Small intestine (tissue), 7 donors: Measurements from ENCODE around the gene PSMC1. TPM values are rescaled to one million over a fixed set of nuclear protein-coding genes. Genes with fewer than 3 reads are reported as not detected.
A peak's percentile ranks its signal among the peaks of the same experiment; 100 is the strongest.

Experiments
- DNase-seq, 2 donors: peaks; one replicate each; pipeline versions ENCODE4 v3.0.0 to v3.0.0-alpha.2; 2013
- FAIRE-seq: peaks from 2 replicates; lab custom pipeline; 2012; peaks lifted over from hg19 to GRCh38; lab: Jason Lieb, UNC
- H3K27ac ChIP-seq, 3 donors: one replicate each; pipeline ENCODE4 v1.5.1; 2013; ENCODE audit warnings: low read length in 2 of 3, mild to moderate bottlenecking in 2 of 3, control low read depth in 1 of 3, inconsistent platforms in 1 of 3, low read depth in 1 of 3, moderate library complexity in 1 of 3
- H3K27me3 ChIP-seq, 3 donors: one replicate each; pipeline ENCODE4 v1.6.1; 2013; ENCODE audit warnings: low read length in 3 of 3, inconsistent platforms in 1 of 3; ENCODE audit not compliant: control insufficient read depth in 3 of 3, insufficient read depth in 3 of 3
- H3K36me3 ChIP-seq, 3 donors: one replicate each; pipeline ENCODE4 v1.6.1; 2013; ENCODE audit warnings: low read length in 3 of 3, inconsistent platforms in 1 of 3, low read depth in 1 of 3, mild to moderate bottlenecking in 1 of 3, moderate library complexity in 1 of 3; ENCODE audit not compliant: control insufficient read depth in 3 of 3, insufficient read depth in 2 of 3
- H3K4me1 ChIP-seq, 3 donors: one replicate each; pipeline ENCODE4 v1.6.1; 2013; ENCODE audit warnings: low read length in 2 of 3, inconsistent platforms in 1 of 3, low read depth in 1 of 3, mild to moderate bottlenecking in 1 of 3, moderate library complexity in 1 of 3; ENCODE audit not compliant: control insufficient read depth in 3 of 3, insufficient read depth in 2 of 3
- H3K4me3 ChIP-seq, 3 donors: one replicate each; pipeline ENCODE4 v1.5.1; 2013; ENCODE audit warnings: low read length in 3 of 3, control low read depth in 1 of 3, inconsistent platforms in 1 of 3, low read depth in 1 of 3, mild to moderate bottlenecking in 1 of 3, moderate library complexity in 1 of 3
- H3K9me3 ChIP-seq, 2 donors: one replicate each; pipeline ENCODE4 v1.6.1; 2013; ENCODE audit warnings: low read depth in 1 of 2, low read length in 1 of 2; ENCODE audit not compliant: control insufficient read depth in 2 of 2, insufficient read depth in 1 of 2
- WGBS, 3 donors: extraction: QIAGEN DNeasy Blood & Tissue Kit; methylation state at CpG; one replicate each; pipeline ENCODE4 v1.1.7; 2013; 5-methylcytosine and 5-hydroxymethylcytosine counted together
- polyA plus RNA-seq, 4 donors: library from polyadenylated mRNA; stranded (reverse) in 3 of 4; unstranded in 1 of 4; fragments of 200-250 nt in 3 of 4; fragments of 120-200 nt in 1 of 4; gene quantifications; one replicate each; pipeline versions ENCODE4 v1.2.1 to v1.2.3, GENCODE V29; 2013
- donor health status: healthy with polysubstance abuse.
- donor health status: control.
- donor health status: control.
- donor health status: Bipolar disorder and iron deficiency.
- donor health status: healthy.

Gene PSMC1
- polyA plus RNA-seq, 4 donors: 85.0 to 172 (median 127) TPM

DNA sequence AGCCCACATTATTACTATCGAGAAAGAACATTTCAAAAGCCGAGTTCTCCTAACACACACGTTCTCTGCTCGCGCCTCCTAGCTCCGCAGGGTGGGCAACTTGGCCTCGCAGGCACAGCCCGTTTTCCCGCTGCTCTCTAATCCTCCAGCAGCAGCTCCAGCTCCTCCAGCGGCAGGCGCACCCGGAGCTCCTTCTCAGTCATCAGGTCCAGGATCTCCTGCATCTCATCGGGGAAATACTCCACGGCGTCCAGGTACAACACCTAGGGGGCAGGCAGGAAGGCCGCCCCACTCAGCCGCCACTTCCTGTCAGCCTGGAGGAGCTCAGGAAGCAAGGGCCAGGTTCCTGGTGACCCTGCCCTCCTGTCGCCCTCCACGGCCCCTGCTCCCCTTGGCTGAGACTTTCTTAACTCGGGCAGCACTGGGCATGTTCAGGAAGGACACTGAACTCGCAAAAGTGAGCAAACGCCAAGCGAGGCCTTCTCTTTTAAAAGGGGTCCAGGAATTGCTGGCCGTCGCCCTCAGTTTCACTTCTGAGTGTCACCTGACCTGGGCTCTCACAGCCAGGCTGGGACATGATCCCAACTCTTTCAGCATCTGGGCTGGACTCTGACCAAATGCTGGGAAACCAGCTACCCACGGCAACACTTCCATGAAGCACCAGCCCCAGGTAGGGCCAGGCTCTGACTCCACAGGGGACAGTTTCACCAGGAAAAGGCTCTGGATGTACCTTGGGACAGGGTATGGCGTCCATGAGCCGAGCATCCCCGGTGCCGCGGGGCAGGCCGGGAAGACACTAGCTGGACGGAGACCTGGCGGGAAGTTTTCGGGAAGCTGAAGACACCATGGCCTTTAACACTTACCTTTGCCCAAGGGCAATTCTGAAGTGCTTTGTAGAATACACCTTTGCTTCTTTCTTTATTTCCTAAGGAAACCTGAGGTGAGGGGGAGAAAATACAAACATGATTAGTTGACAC lies 22.1 kb downstream of the PSMC1 start:
- no peaks in the 10 kb centered on the region for H3K9me3 ChIP-seq
- no peak overlapping the region for H3K27ac ChIP-seq
- H3K27me3 ChIP-seq: no peaks in the 10 kb centered on the region
- no peak overlapping the region for H3K4me3 ChIP-seq
- 91 to 92% (median 92%) methylated on average over 35 of the region's 35 CpGs for WGBS, 3 donors
- DNase-seq: no peak
- H3K36me3 ChIP-seq: peaks cover 2 to 76% (median 20%) of the 10 kb centered on the region in 3 donors
- no peak for FAIRE-seq
- no peaks in the 10 kb centered on the region for H3K4me1 ChIP-seq

DNA sequence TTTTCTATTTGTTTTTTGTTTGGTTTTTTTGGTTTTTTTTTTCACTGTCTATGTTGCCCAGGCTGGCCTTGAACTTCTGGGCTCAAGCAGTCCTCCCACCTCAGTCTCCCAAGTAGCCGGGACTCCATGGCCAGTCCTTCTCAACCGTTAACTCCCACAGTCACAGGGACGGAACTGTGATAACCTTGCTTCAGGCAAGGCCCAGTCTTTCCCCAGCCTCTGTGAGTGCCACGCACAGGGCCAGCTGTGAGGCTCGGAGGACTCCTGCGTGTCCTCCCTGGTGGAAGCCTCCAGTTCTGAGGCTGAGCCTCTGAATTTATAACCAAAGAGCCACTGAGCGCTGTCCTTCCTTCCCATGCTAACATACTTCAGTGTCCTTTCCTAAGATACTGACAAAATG lies 23.7 kb downstream of the PSMC1 start:
- Histone ChIP-seq H3K36me3 (peaks cover 2 to 77% (median 15%) of the 10 kb centered on the region in 3 donors), H3K27ac (no peak overlapping the region), H3K27me3 (no peaks in the 10 kb centered on the region), H3K4me3 (no peak overlapping the region), H3K4me1 (no peaks in the 10 kb centered on the region), H3K9me3 (no peaks in the 10 kb centered on the region)
- DNase-seq (no peak), FAIRE-seq (no peak)
- WGBS, 3 donors: 95 to 97% (median 96%) methylated on average over 7 of the region's 7 CpGs

DNA sequence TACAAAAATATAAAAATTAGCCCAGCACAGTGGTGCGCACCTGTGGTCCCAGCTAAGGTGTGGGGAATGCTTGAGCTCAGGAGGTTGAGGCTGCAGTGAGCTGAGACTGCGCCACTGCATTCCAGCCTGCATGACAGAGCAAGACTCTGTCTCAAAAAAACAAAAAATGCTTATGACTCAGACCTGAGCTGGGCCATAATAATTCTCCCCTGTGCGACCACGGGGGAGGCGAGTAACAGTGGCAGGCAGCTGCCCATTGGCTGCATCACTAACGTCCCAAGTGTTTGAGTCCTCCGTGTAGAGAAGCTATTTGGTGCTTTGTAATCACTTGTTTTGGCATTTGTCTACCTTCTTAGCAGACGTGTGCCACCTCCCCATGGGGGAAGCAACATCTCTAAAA lies 24.9 kb downstream of the PSMC1 start:
- Histone ChIP-seq H3K4me3 (no peak overlapping the region), H3K9me3 (no peaks in the 10 kb centered on the region), H3K4me1 (no peaks in the 10 kb centered on the region), H3K36me3 (peaks cover 2 to 79% (median 14%) of the 10 kb centered on the region in 3 donors), H3K27me3 (no peaks in the 10 kb centered on the region), H3K27ac (no peak overlapping the region)
- DNase-seq (no peak), FAIRE-seq (no peak)
- WGBS, 3 donors: 87 to 92% (median 87%) methylated on average over 8 of the region's 8 CpGs

DNA sequence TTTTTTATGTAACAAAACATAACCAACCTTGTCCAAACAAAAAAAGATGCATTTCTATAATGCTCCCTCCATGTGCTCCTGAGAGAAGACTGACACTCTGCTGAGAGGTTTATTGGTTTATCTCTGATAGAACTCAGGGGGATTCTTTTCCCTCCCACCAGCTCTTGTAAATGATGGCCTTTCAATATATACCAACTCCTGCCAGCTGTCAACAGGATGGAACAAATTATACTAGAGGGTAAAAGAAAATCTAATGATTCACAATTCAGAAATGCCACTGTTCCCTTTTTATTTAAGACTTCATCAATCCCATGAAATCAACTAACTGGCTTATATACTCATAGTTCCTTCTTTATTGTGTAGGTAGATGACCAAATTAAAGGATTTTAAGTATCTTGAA lies 25.4 kb downstream of the PSMC1 start:
- H3K36me3 ChIP-seq: peaks cover 2 to 79% (median 14%) of the 10 kb centered on the region in 3 donors
- no peaks in the 10 kb centered on the region for H3K9me3 ChIP-seq
- no peak overlapping the region for H3K27ac ChIP-seq
- H3K4me1 ChIP-seq: no peaks in the 10 kb centered on the region
- DNase-seq (no peak), FAIRE-seq (no peak)
- H3K4me3 ChIP-seq: no peak overlapping the region
- no peaks in the 10 kb centered on the region for H3K27me3 ChIP-seq

DNA sequence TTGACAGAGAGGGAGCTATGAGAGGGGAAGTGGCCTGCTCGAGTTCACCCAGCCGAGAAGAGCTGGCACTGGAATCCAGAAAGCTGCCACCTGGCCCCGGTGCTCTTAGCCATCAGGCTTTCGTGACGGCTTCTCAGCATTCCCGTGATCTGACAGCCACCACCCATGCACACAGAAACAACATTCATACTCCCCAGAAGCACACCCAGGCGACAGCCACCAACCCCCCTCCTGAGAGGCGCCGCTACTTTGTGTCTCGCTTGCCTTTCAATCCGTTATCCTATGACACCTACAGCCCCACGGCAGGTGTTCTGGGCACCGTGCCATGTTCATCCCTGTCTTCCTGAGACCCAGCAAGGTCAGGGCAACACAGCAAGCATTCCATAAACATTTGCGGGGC lies 31.4 kb downstream of the PSMC1 start:
- 69 to 77% (median 74%) methylated on average over 14 of the region's 14 CpGs for WGBS, 3 donors
- FAIRE-seq (no peak), DNase-seq (no peak)
- Histone ChIP-seq H3K9me3 (no peaks in the 10 kb centered on the region), H3K27me3 (no peaks in the 10 kb centered on the region), H3K27ac (no peak overlapping the region), H3K4me3 (no peak overlapping the region), H3K36me3 (peaks cover 20 to 74% (median 24%) of the 10 kb centered on the region in 3 donors), H3K4me1 (peaks cover 0 to 12% (median 0%) of the 10 kb centered on the region in 3 donors)

DNA sequence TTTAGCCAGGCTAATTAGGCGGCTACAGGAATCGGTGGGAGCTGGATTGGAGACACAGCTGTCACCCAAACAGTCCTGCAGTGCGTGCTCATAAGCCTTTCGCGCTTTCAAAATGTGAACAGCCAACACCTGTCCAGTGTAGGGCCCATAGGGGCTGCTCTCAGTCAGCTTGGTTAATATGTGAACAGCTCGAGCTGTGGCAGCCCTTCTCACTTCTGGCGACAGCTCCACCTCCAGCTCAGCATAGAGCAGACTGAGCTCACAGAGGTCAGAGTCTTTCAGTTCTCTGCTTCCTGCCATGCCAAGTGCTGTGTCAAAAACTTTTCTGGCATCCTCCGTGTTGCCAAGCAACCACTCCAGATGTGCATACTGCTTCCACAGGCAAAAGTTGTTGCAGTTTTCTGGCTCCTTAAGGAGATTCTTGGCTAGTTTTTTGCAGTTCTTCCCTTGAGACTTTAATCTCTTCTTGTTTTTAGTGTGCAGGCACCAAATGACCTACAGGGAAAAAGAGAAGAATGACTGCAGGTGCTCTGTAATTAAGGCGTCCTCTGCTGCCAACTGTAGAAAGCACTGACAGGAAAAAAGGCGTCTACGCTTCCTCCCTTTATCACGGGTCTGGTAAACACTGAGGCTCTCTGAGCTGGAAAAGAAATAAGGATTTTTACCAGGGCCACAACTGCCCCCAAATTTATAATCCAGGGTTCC lies 32.5 kb downstream of the PSMC1 start:
- DNase-seq (peak; percentile 34 to 80), FAIRE-seq (no peak)
- H3K9me3 ChIP-seq: no peaks in the 10 kb centered on the region
- H3K27ac ChIP-seq: peak overlapping the region in 1 of 3 donors; percentile 42
- WGBS, 3 donors: 32 to 59% (median 33%) methylated on average over 12 of the region's 12 CpGs
- no peaks in the 10 kb centered on the region for H3K27me3 ChIP-seq
- no peak overlapping the region for H3K4me3 ChIP-seq
- peaks cover 0 to 12% (median 0%) of the 10 kb centered on the region in 3 donors for H3K4me1 ChIP-seq
- peaks cover 20 to 67% (median 26%) of the 10 kb centered on the region in 3 donors for H3K36me3 ChIP-seq

DNA sequence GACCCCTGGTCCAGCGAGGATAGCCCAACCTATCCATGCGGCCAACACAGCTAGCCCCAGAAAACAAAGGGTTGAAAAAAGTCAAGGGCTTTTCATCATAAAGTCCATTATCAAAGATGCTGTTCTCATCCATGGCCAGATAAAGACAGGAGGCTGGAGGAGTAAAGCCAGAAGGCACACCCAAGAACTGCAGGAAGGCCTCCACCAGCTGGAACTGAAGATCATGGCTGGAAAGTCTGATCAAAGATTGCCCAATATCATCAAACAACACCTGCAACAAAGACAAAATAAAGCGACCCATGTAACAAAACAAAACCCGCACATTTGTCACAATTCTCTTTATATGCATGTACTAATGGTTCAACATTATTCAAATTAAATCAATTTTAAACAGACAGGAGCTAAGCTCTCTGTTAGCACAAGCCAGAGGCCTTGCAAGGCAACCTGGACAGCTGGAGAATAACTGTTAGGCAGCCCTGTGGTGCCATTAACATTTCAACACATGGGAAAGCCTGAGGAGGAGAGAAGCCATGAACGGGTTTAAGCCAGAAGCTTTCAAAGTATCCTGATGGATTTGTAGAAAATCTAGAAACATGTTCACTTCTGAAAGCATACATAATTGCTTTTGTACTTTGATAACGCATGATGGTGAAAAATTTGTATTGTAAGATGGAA lies 34.1 kb downstream of the PSMC1 start:
- H3K27ac ChIP-seq: no peak overlapping the region
- WGBS, 3 donors: 91 to 96% (median 95%) methylated on average over 6 of the region's 6 CpGs
- peaks cover 21 to 59% (median 22%) of the 10 kb centered on the region in 3 donors for H3K36me3 ChIP-seq
- H3K27me3 ChIP-seq: no peaks in the 10 kb centered on the region
- H3K9me3 ChIP-seq: no peaks in the 10 kb centered on the region
- H3K4me3 ChIP-seq: no peak overlapping the region
- DNase-seq (no peak), FAIRE-seq (no peak)
- peaks cover 0 to 12% (median 0%) of the 10 kb centered on the region in 3 donors for H3K4me1 ChIP-seq

DNA sequence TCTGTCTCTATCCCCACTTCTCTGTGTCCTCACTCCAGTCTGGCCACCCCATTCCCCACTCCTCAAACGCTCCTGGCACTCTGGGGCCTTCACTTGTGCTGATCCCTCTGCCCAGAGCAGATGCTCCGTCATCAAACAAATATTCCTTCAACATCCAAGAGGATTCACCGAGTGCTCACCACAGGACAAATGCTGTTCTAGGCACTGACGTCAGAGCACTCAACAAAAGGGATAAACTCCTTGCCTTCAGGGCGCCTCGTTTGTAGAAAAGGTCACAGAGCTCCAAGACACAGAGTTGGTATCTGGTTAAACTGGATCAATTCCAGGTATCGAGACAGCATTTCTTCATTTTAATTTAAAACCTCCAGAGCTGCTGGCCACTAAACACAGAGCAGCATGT lies 35.3 kb downstream of the PSMC1 start:
- FAIRE-seq (no peak), DNase-seq (no peak)
- no peak overlapping the region for H3K4me3 ChIP-seq
- peaks cover 21 to 56% (median 24%) of the 10 kb centered on the region in 3 donors for H3K36me3 ChIP-seq
- no peaks in the 10 kb centered on the region for H3K9me3 ChIP-seq
- peaks cover 0 to 12% (median 0%) of the 10 kb centered on the region in 3 donors for H3K4me1 ChIP-seq
- 87 to 91% (median 90%) methylated on average over 7 of the region's 7 CpGs for WGBS, 3 donors
- H3K27me3 ChIP-seq: no peaks in the 10 kb centered on the region
- H3K27ac ChIP-seq: no peak overlapping the region
